B cell (primary cell): Measurements from ENCODE around the gene TMC1. TPM values are rescaled to one million over a fixed set of nuclear protein-coding genes. Genes with fewer than 3 reads are reported as not detected.

Experiments
- ATAC-seq: fragments of 200-7000 bp; cut with Tn5 transposase; one replicate; pipeline ENCODE4 v1.10.0; 2021; ENCODE audit warnings: low read depth, mild to moderate bottlenecking, moderate number of reproducible peaks, moderate library complexity
- CTCF ChIA-PET: fragments of 350-600 bp; sonication (Branson Sonifier 250); formaldehyde crosslinking; loops from one replicate; lab custom pipeline; 2021; ENCODE audit warnings: antibody characterized with exemption, inconsistent platforms; lab: Charles Lee
- POLR2A ChIA-PET: fragments of 350-600 bp; sonication (Branson Sonifier 250); formaldehyde crosslinking; loops from one replicate; lab custom pipeline; 2021; ENCODE audit warnings: antibody characterized with exemption; lab: Charles Lee
- DNase-seq: peaks from one replicate; pipeline ENCODE4 v3.0.0; 2013
- H2AFZ ChIP-seq: 2 replicates; pipeline ENCODE4 v1.6.1; 2012; ENCODE audit warnings: mild to moderate bottlenecking, low read depth, low read length; ENCODE audit not compliant: insufficient read depth, poor library complexity, severe bottlenecking
- H3K27ac ChIP-seq, 2 donors: 1 replicate in 1 of 2; 2 replicates in 1 of 2; pipeline ENCODE4 v1.5.1; 2012 to 2013; ENCODE audit warnings: low read length in 2 of 2, mild to moderate bottlenecking in 2 of 2, moderate library complexity in 1 of 2
- H3K27me3 ChIP-seq, 4 experiments: fragments of 200-600 bp in 1 of 4; sonication (generic) in 1 of 4; replicated peaks in 1 of 4; 1 replicate in 2 of 4; 2 replicates in 2 of 4; pipeline versions ENCODE4 v1.6.1 to v1.7.0; 2013 to 2016; ENCODE audit warnings: low read length in 3 of 4, mild to moderate bottlenecking in 2 of 4, mixed read lengths in 1 of 4, moderate library complexity in 1 of 4; ENCODE audit not compliant: insufficient read depth in 4 of 4, control insufficient read depth in 3 of 4; ENCODE audit errors: control extremely low read depth in 1 of 4
- H3K36me3 ChIP-seq, 2 experiments: replicated peaks in 1 of 2; 1 replicate in 1 of 2; 2 replicates in 1 of 2; pipeline versions ENCODE4 v1.6.1 to v1.7.1; 2013; ENCODE audit warnings: low read length in 1 of 2; ENCODE audit not compliant: insufficient read depth in 2 of 2, control insufficient read depth in 1 of 2; ENCODE audit errors: control extremely low read depth in 1 of 2, extremely low read depth in 1 of 2
- H3K4me1 ChIP-seq, 2 donors: fragments of 200-600 bp in 1 of 2; sonication (generic) in 1 of 2; 1 replicate in 1 of 2; 2 replicates in 1 of 2; pipeline versions ENCODE4 v1.5.1 to v1.6.1; 2013 to 2017; ENCODE audit warnings: low read length in 2 of 2; ENCODE audit not compliant: control insufficient read depth in 2 of 2, insufficient read depth in 2 of 2
- H3K4me2 ChIP-seq: replicated peaks from 2 replicates; pipeline ENCODE3; 2012; ENCODE audit warnings: mild to moderate bottlenecking, low read depth, low read length; ENCODE audit not compliant: poor library complexity, severe bottlenecking
- H3K4me3 ChIP-seq, 5 experiments: fragments of 200-600 bp in 1 of 5; sonication (generic) in 1 of 5; 1 replicate in 3 of 5; 2 replicates in 2 of 5; pipeline versions ENCODE4 v1.5.1 to v1.7.0; 2011 to 2016; ENCODE audit warnings: low read length in 4 of 5, mild to moderate bottlenecking in 4 of 5, low read depth in 2 of 5, control low read depth in 1 of 5, moderate library complexity in 1 of 5; ENCODE audit not compliant: insufficient read depth in 1 of 5; ENCODE audit errors: control extremely low read depth in 1 of 5, extremely low read depth in 1 of 5
- H3K79me2 ChIP-seq: fragments of 200-600 bp; sonication (generic); one replicate; pipeline ENCODE4 v1.6.0; 2016; ENCODE audit warnings: low read length; ENCODE audit not compliant: control insufficient read depth, insufficient read depth
- H3K9ac ChIP-seq: fragments of 200-600 bp; sonication (generic); 2 replicates; pipeline ENCODE4 v1.6.1; 2017; ENCODE audit warnings: mild to moderate bottlenecking, low read length, moderate library complexity
- H3K9me3 ChIP-seq, 3 donors: one replicate each; pipeline versions ENCODE4 v1.6.1 to v1.7.1; 2013; ENCODE audit warnings: low read length in 2 of 3; ENCODE audit not compliant: control insufficient read depth in 2 of 3, insufficient read depth in 1 of 3; ENCODE audit errors: control extremely low read depth in 1 of 3
- H4K20me1 ChIP-seq: 2 replicates; pipeline ENCODE4 v1.6.0; 2012; ENCODE audit warnings: mild to moderate bottlenecking, low read length; ENCODE audit not compliant: insufficient read depth, control insufficient read depth, poor library complexity, severe bottlenecking
- H3K27ac Mint-ChIP-seq: one replicate; pipeline ENCODE4 v1.8.0; 2021; ENCODE audit warnings: mixed read lengths
- H3K27me3 Mint-ChIP-seq: one replicate; pipeline ENCODE4 v1.8.0; 2021; ENCODE audit warnings: mixed read lengths
- H3K4me1 Mint-ChIP-seq: one replicate; pipeline ENCODE4 v1.8.0; 2021; ENCODE audit warnings: mixed read lengths
- H3K4me3 Mint-ChIP-seq: one replicate; pipeline ENCODE4 v1.8.0; 2021; ENCODE audit warnings: mixed read lengths
- H3K9me3 Mint-ChIP-seq: one replicate; pipeline ENCODE4 v1.8.0; 2022; ENCODE audit warnings: mixed read lengths; ENCODE audit not compliant: insufficient read depth
- EZH2 ChIP-seq: IDR thresholded peaks from 2 replicates; pipeline ENCODE4 v1.6.1; 2012; ENCODE audit warnings: borderline replicate concordance, low read depth, mild to moderate bottlenecking, moderate library complexity, low read length; ENCODE audit not compliant: insufficient read depth, poor library complexity, severe bottlenecking
- WGBS: methylation state at CpG from one replicate; pipeline ENCODE4 v1.1.5; 2013; ENCODE audit warnings: missing lambda C conversion rate; ENCODE audit not compliant: insufficient coverage; 5-methylcytosine and 5-hydroxymethylcytosine counted together
- intact Hi-C: fragments of 100-400 bp; cut with micrococcal nuclease; formaldehyde crosslinking; loops from one replicate; pipeline ENCODE4 v1.10.0; 2022
- polyA plus RNA-seq: library from polyadenylated mRNA; depleted of rRNA; stranded (reverse); fragments of >200 nt; gene quantifications from 2 replicates; pipeline ENCODE4 v1.2.3, GENCODE V29; 2012
- total RNA-seq, 2 donors: library from RNA; stranded (reverse); fragments of 120-200 nt in 1 of 2; gene quantifications; 1 replicate in 1 of 2; 2 replicates in 1 of 2; pipeline versions ENCODE4 v1.2.3 to v1.2.4, GENCODE V29; 2013 to 2022
- TF ChIP-seq, protein P1 (sequence below): fragments of 200-600 bp; IDR thresholded peaks from one replicate; pipeline ENCODE4 v1.8.0; 2022; ENCODE audit warnings: antibody characterized with exemption, mild to moderate bottlenecking

TMC1 gene
- total and polyA plus RNA-seq, 2 donors (not counting 1 experiment from before 2014, with no cell fraction given), result not detected

DNA sequence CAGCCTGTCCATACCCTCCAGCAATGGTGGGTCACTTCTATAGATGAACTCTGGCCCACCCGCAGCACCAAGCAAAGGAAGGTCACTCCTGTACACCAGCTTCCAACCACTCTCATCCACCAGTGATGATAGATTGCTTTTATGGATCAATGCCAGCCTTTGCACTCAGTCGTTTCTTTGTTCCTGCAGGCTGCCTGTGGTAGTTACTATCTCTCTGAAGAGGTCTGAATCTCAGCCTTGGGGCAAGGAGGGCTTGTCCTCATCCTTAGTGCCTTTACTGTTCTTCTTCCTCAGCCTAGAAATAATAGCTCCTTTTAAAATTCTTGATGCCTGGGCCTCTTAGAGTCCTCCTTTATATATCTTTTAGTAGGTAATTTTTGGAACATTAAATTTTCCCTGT lies 100.8 kb downstream of the TMC1 start:
- Histone ChIP-seq H3K9ac (no peak overlapping the region), H3K27me3 (peaks cover 0 to 3% (median 0%) of the 10 kb centered on the region in 4 experiments), H3K4me3 (no peak overlapping the region), H3K36me3 (no peaks in the 10 kb centered on the region), H3K9me3 (no peaks in the 10 kb centered on the region), H3K4me2 (no peak overlapping the region), H3K27ac (no peak overlapping the region), H2AFZ (no peak overlapping the region), H3K4me1 (no peaks in the 10 kb centered on the region), H4K20me1 (no peaks in the 10 kb centered on the region), H3K79me2 (no peaks in the 10 kb centered on the region)
- no peak overlapping the region for H3K27ac Mint-ChIP-seq
- H3K9me3 Mint-ChIP-seq, result no peaks in the 10 kb centered on the region
- DNase-seq (no peak), ATAC-seq (no peak)
- whole genome bisulfite sequencing, result no CpG with 5 or more reads among the region's 2 CpGs
- intact Hi-C loops, result no loop called here
- peaks cover 6% of the 10 kb centered on the region for H3K27me3 Mint-ChIP-seq
- no peaks in the 10 kb centered on the region for H3K4me1 Mint-ChIP-seq
- CTCF ChIA-PET, result no interaction called here
- H3K4me3 Mint-ChIP-seq, result no peak overlapping the region
- TF ChIP-seq, protein P1, sequence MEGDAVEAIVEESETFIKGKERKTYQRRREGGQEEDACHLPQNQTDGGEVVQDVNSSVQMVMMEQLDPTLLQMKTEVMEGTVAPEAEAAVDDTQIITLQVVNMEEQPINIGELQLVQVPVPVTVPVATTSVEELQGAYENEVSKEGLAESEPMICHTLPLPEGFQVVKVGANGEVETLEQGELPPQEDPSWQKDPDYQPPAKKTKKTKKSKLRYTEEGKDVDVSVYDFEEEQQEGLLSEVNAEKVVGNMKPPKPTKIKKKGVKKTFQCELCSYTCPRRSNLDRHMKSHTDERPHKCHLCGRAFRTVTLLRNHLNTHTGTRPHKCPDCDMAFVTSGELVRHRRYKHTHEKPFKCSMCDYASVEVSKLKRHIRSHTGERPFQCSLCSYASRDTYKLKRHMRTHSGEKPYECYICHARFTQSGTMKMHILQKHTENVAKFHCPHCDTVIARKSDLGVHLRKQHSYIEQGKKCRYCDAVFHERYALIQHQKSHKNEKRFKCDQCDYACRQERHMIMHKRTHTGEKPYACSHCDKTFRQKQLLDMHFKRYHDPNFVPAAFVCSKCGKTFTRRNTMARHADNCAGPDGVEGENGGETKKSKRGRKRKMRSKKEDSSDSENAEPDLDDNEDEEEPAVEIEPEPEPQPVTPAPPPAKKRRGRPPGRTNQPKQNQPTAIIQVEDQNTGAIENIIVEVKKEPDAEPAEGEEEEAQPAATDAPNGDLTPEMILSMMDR, result no peak
- TF ChIP-seq EZH2, result no peak
- POLR2A ChIA-PET, result no interaction called here

DNA sequence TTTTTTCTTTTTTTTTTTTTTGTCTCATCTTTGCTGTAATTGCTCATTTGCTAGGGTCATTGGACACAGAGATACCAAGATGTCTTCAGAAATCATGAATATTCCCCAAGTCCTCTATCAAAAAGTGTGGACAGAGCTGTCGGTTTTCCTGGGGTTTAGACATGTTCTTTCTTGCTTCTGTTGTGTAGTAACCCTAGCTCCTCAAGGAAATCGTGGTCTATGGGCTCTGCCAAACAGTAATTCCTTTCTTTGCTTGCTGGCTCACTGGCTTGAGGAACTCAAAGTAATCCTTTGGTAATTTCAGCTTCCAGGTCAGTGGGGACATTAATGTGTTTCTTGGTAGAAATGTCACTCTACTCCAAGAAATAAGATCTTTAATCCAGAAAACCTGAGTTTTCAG lies 101.7 kb downstream of the TMC1 start:
- no peaks in the 10 kb centered on the region for H3K79me2 ChIP-seq
- peaks cover 0 to 3% (median 0%) of the 10 kb centered on the region in 4 experiments for H3K27me3 ChIP-seq
- no peaks in the 10 kb centered on the region for H3K9me3 ChIP-seq
- intact Hi-C loops, result no loop called here
- H2AFZ ChIP-seq, result no peak overlapping the region
- TF ChIP-seq EZH2, result no peak
- TF ChIP-seq, protein P1, result no peak
- ChIA-PET CTCF (no interaction called here), POLR2A (no interaction called here)
- H4K20me1 ChIP-seq, result no peaks in the 10 kb centered on the region
- no peak overlapping the region for H3K27ac ChIP-seq
- Mint-ChIP-seq H3K4me3 (no peak overlapping the region), H3K27me3 (peaks cover 6% of the 10 kb centered on the region), H3K4me1 (no peaks in the 10 kb centered on the region), H3K9me3 (no peaks in the 10 kb centered on the region), H3K27ac (no peak overlapping the region)
- no peak overlapping the region for H3K9ac ChIP-seq
- 45% methylated on average over 2 of the region's 2 CpGs for WGBS
- H3K4me1 ChIP-seq, result no peaks in the 10 kb centered on the region
- DNase-seq, result no peak
- no peak overlapping the region for H3K4me2 ChIP-seq
- ATAC-seq, result no peak
- H3K4me3 ChIP-seq, result no peak overlapping the region
- H3K36me3 ChIP-seq, result no peaks in the 10 kb centered on the region
